ENCODE data around the gene LDLRAD3.

- no peak for TF ChIP-seq CTCF (IDR thresholded peaks at IDR 0.05 in 2 of 3, conservative IDR thresholded peaks at IDR 0.05 in 1 of 3; ENCODE audit: borderline replicate concordance in 1 of 3, insufficient read depth in 1 of 3, low read depth in 2 of 3, low read length in 2 of 3)
- no peak for TF ChIP-seq POLR2AphosphoS5 (IDR thresholded peaks at IDR 0.05; ENCODE audit: low read depth, low read length)
- TF ChIP-seq CEBPB (IDR thresholded peaks at IDR 0.05; ENCODE audit: low read depth): no peak
- TF ChIP-seq TCF7L2 (IDR thresholded peaks at IDR 0.05; ENCODE audit: borderline replicate concordance, extremely low read depth, insufficient read depth, insufficient read length): no peak
These were observed 242.7 kb downstream of the LDLRAD3 start for GRCh38 chr11:36186340-36187175.
